GM21825 (cell line): ENCODE data around the gene KL.

Experiments used
- ATAC-seq: cut with Tn5 transposase; IDR thresholded peaks from one replicate; pipeline ENCODE4 v1.9.1; 2021; ENCODE audit warnings: mild to moderate bottlenecking, moderate library complexity; ENCODE audit not compliant: unreplicated experiment

The KL gene

GRCh38 chr13:33016414-33017322 is at the start of gene KL:
KL (plus strand) TSS chr13:33016423; CDS start chr13:33016441, 18 bp downstream.
- ATAC-seq, result peak; percentile 36

- no peak for ATAC-seq
These were observed 48.5 kb upstream of the KL start for GRCh38 chr13:32967584-32968182.

GRCh38 chr13:32968316-32968715 is 47.9 kb upstream of the KL start:
- ATAC-seq, result no peak

- ATAC-seq, result no peak
These were observed 47.4 kb upstream of the KL start for GRCh38 chr13:32968793-32969192.

GRCh38 chr13:32969516-32969941 is 46.7 kb upstream of the KL start:
- peak; percentile 72 for ATAC-seq

GRCh38 chr13:32976056-32976805 is 40.0 kb upstream of the KL start:
- ATAC-seq, result no peak

- ATAC-seq, result no peak
These were observed 39.3 kb upstream of the KL start for GRCh38 chr13:32976912-32977311.

- no peak for ATAC-seq
These were observed 38.9 kb upstream of the KL start for GRCh38 chr13:32977321-32977720.

GRCh38 chr13:32978278-32978677 is 37.9 kb upstream of the KL start:
- no peak for ATAC-seq

- no peak for ATAC-seq
These were observed 33.2 kb upstream of the KL start for GRCh38 chr13:32983058-32983457.

GRCh38 chr13:32984857-32985626 is 31.2 kb upstream of the KL start:
- ATAC-seq, result no peak

GRCh38 chr13:32986552-32986951 is 29.7 kb upstream of the KL start:
- ATAC-seq, result no peak

GRCh38 chr13:32987462-32987861 is 28.8 kb upstream of the KL start:
- ATAC-seq, result no peak

- no peak for ATAC-seq
These were observed 27.5 kb upstream of the KL start for GRCh38 chr13:32988608-32989289.

- no peak for ATAC-seq
These were observed 26.9 kb upstream of the KL start for GRCh38 chr13:32989290-32989667.

- ATAC-seq, result no peak
These were observed 26.3 kb upstream of the KL start for GRCh38 chr13:32989942-32990341.

- ATAC-seq, result no peak
These were observed 23.1 kb upstream of the KL start for GRCh38 chr13:32993145-32993544.

- no peak for ATAC-seq
These were observed 18.8 kb upstream of the KL start for GRCh38 chr13:32997399-32997798.

- no peak for ATAC-seq
These were observed 17.3 kb upstream of the KL start for GRCh38 chr13:32998966-32999365.

GRCh38 chr13:33000365-33000764 is 15.9 kb upstream of the KL start:
- ATAC-seq, result no peak
